Gastroesophageal sphincter (tissue), 3 donors: ENCODE data around the gene CCDC73.

Source experiments
- POLR2A ChIP-seq, 2 donors: fragments of 450-650 bp; IDR thresholded peaks; one replicate each; pipeline ENCODE4 v1.6.1; 2017; ENCODE audit warnings: antibody characterized with exemption in 2 of 2, mild to moderate bottlenecking in 2 of 2, moderate library complexity in 1 of 2
- POLR2AphosphoS5 ChIP-seq: sonication (generic); formaldehyde crosslinking; IDR thresholded peaks from one replicate; pipeline ENCODE4 v1.6.1; 2017; ENCODE audit warnings: antibody characterized with exemption
- TF ChIP-seq, protein P1 (sequence below), 4 experiments: fragments of 200-600 bp in 2 of 4; fragments of 450-650 bp in 2 of 4; sonication (generic) in 1 of 4; IDR thresholded peaks; one replicate each; pipeline ENCODE4 v1.5.1; 2017 to 2019; ENCODE audit warnings: antibody characterized with exemption in 4 of 4, mild to moderate bottlenecking in 2 of 4, moderate library complexity in 2 of 4

GRCh38 chr11:32706985-32707741, 87.3 kb downstream of the CCDC73 start:
- TF ChIP-seq, protein P1, sequence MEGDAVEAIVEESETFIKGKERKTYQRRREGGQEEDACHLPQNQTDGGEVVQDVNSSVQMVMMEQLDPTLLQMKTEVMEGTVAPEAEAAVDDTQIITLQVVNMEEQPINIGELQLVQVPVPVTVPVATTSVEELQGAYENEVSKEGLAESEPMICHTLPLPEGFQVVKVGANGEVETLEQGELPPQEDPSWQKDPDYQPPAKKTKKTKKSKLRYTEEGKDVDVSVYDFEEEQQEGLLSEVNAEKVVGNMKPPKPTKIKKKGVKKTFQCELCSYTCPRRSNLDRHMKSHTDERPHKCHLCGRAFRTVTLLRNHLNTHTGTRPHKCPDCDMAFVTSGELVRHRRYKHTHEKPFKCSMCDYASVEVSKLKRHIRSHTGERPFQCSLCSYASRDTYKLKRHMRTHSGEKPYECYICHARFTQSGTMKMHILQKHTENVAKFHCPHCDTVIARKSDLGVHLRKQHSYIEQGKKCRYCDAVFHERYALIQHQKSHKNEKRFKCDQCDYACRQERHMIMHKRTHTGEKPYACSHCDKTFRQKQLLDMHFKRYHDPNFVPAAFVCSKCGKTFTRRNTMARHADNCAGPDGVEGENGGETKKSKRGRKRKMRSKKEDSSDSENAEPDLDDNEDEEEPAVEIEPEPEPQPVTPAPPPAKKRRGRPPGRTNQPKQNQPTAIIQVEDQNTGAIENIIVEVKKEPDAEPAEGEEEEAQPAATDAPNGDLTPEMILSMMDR (IDR thresholded peaks at IDR 0.05) = no peak
- no peak for TF ChIP-seq POLR2AphosphoS5
- TF ChIP-seq POLR2A (IDR thresholded peaks at IDR 0.05) = no peak
